Measurements from ENCODE around the gene STK32C.

STK32C gene

GRCh38 chr10:132314336-132314735 lies 6.6 kb upstream of the STK32C start:
- no peaks in the 10 kb centered on the region for H3K36me3 ChIP-seq (ENCODE audit: insufficient read depth, low read depth, low read length)
- no peak overlapping the region for H3K9ac ChIP-seq (ENCODE audit: low read depth, low read length)
- H3K27me3 ChIP-seq (ENCODE audit: insufficient read depth, low read length), result peaks cover 27% of the 10 kb centered on the region
- H3K4me1 ChIP-seq (ENCODE audit: insufficient read depth, low read length), result no peaks in the 10 kb centered on the region
- no peak overlapping the region for H3K27ac ChIP-seq (ENCODE audit: low read length)
- peaks cover 7% of the 10 kb centered on the region; the same call in 1 of the 2 replicates for H3K9me3 ChIP-seq (ENCODE audit: insufficient read depth, low read depth, low read length)
- H3K4me3 ChIP-seq (ENCODE audit: low read length), result no peak overlapping the region

GRCh38 chr10:132313865-132314264 lies 6.1 kb upstream of the STK32C start:
- peaks cover 32% of the 10 kb centered on the region for H3K27me3 ChIP-seq (ENCODE audit: insufficient read depth, low read length)
- H3K4me3 ChIP-seq (ENCODE audit: low read length), result no peak overlapping the region
- H3K27ac ChIP-seq (ENCODE audit: low read length), result no peak overlapping the region
- H3K36me3 ChIP-seq (ENCODE audit: insufficient read depth, low read depth, low read length), result no peaks in the 10 kb centered on the region
- H3K9me3 ChIP-seq (ENCODE audit: insufficient read depth, low read depth, low read length), result peaks cover 7% of the 10 kb centered on the region; the same call in 1 of the 2 replicates
- no peaks in the 10 kb centered on the region; the same call in 1 of the 2 replicates for H3K4me1 ChIP-seq (ENCODE audit: insufficient read depth, low read length)
- no peak overlapping the region; the same call in 1 of the 2 replicates for H3K9ac ChIP-seq (ENCODE audit: low read depth, low read length)

- H3K4me3 ChIP-seq (ENCODE audit: low read length), result no peak overlapping the region
- H3K9ac ChIP-seq (ENCODE audit: low read depth, low read length), result no peak overlapping the region
- no peaks in the 10 kb centered on the region for H3K36me3 ChIP-seq (ENCODE audit: insufficient read depth, low read depth, low read length)
- peaks cover 36% of the 10 kb centered on the region for H3K27me3 ChIP-seq (ENCODE audit: insufficient read depth, low read length)
- H3K9me3 ChIP-seq (ENCODE audit: insufficient read depth, low read depth, low read length), result peaks cover 7% of the 10 kb centered on the region; the same call in 1 of the 2 replicates
- H3K4me1 ChIP-seq (ENCODE audit: insufficient read depth, low read length), result no peaks in the 10 kb centered on the region; the same call in 1 of the 2 replicates
- H3K27ac ChIP-seq (ENCODE audit: low read length), result no peak overlapping the region
Observed at GRCh38 chr10:132313305-132313704, 5.6 kb upstream of the STK32C start.

- Histone ChIP-seq H3K27me3 (ENCODE audit: insufficient read depth, low read length) (peaks cover 45% of the 10 kb centered on the region), H3K27ac (ENCODE audit: low read length) (no peak overlapping the region), H3K9me3 (ENCODE audit: insufficient read depth, low read depth, low read length) (peaks cover 7% of the 10 kb centered on the region; the same call in 1 of the 2 replicates), H3K36me3 (ENCODE audit: insufficient read depth, low read depth, low read length) (no peaks in the 10 kb centered on the region), H3K9ac (ENCODE audit: low read depth, low read length) (no peak overlapping the region), H3K4me1 (ENCODE audit: insufficient read depth, low read length) (no peaks in the 10 kb centered on the region; the same call in 1 of the 2 replicates), H3K4me3 (ENCODE audit: low read length) (no peak overlapping the region)
Observed at GRCh38 chr10:132311338-132311939, 3.7 kb upstream of the STK32C start.

- no peaks in the 10 kb centered on the region for H3K36me3 ChIP-seq (ENCODE audit: insufficient read depth, low read depth, low read length)
- no peaks in the 10 kb centered on the region; the same call in 1 of the 2 replicates for H3K4me1 ChIP-seq (ENCODE audit: insufficient read depth, low read length)
- no peak overlapping the region for H3K4me3 ChIP-seq (ENCODE audit: low read length)
- H3K27me3 ChIP-seq (ENCODE audit: insufficient read depth, low read length), result peaks cover 51% of the 10 kb centered on the region
- H3K27ac ChIP-seq (ENCODE audit: low read length), result no peak overlapping the region
- peaks cover 9% of the 10 kb centered on the region for H3K9me3 ChIP-seq (ENCODE audit: insufficient read depth, low read depth, low read length)
- no peak overlapping the region for H3K9ac ChIP-seq (ENCODE audit: low read depth, low read length)
Observed at GRCh38 chr10:132310701-132311337, 3.1 kb upstream of the STK32C start.

GRCh38 chr10:132309879-132310591 lies 2.3 kb upstream of the STK32C start:
- no peak overlapping the region for H3K9ac ChIP-seq (ENCODE audit: low read depth, low read length)
- H3K27ac ChIP-seq (ENCODE audit: low read length), result no peak overlapping the region
- H3K4me1 ChIP-seq (ENCODE audit: insufficient read depth, low read length), result no peaks in the 10 kb centered on the region; the same call in 1 of the 2 replicates
- peaks cover 57% of the 10 kb centered on the region for H3K27me3 ChIP-seq (ENCODE audit: insufficient read depth, low read length)
- peaks cover 13% of the 10 kb centered on the region for H3K9me3 ChIP-seq (ENCODE audit: insufficient read depth, low read depth, low read length)
- H3K36me3 ChIP-seq (ENCODE audit: insufficient read depth, low read depth, low read length), result no peaks in the 10 kb centered on the region
- no peak overlapping the region for H3K4me3 ChIP-seq (ENCODE audit: low read length)

- Histone ChIP-seq H3K9ac (ENCODE audit: low read depth, low read length) (no peak overlapping the region), H3K4me3 (ENCODE audit: low read length) (no peak overlapping the region), H3K4me1 (ENCODE audit: insufficient read depth, low read length) (no peaks in the 10 kb centered on the region; the same call in 1 of the 2 replicates), H3K36me3 (ENCODE audit: insufficient read depth, low read depth, low read length) (no peaks in the 10 kb centered on the region), H3K9me3 (ENCODE audit: insufficient read depth, low read depth, low read length) (peaks cover 13% of the 10 kb centered on the region), H3K27me3 (ENCODE audit: insufficient read depth, low read length) (peaks cover 62% of the 10 kb centered on the region), H3K27ac (ENCODE audit: low read length) (no peak overlapping the region)
Observed at GRCh38 chr10:132309471-132309865, 1.7 kb upstream of the STK32C start.

GRCh38 chr10:132308587-132309470 lies 1.1 kb upstream of the STK32C start:
- no peaks in the 10 kb centered on the region for H3K36me3 ChIP-seq (ENCODE audit: insufficient read depth, low read depth, low read length)
- peak overlapping the region; percentile 10; the same call in 1 of the 2 replicates for H3K9ac ChIP-seq (ENCODE audit: low read depth, low read length)
- no peak overlapping the region for H3K27ac ChIP-seq (ENCODE audit: low read length)
- peaks cover 7% of the 10 kb centered on the region for H3K9me3 ChIP-seq (ENCODE audit: insufficient read depth, low read depth, low read length)
- no peaks in the 10 kb centered on the region; the same call in 1 of the 2 replicates for H3K4me1 ChIP-seq (ENCODE audit: insufficient read depth, low read length)
- H3K4me3 ChIP-seq (ENCODE audit: low read length), result peak overlapping the region; percentile 72
- H3K27me3 ChIP-seq (ENCODE audit: insufficient read depth, low read length), result peaks cover 62% of the 10 kb centered on the region

- peak overlapping the region; percentile 56; the same call in 1 of the 2 replicates for H3K4me3 ChIP-seq (ENCODE audit: low read length)
- H3K36me3 ChIP-seq (ENCODE audit: insufficient read depth, low read depth, low read length), result no peaks in the 10 kb centered on the region
Observed at GRCh38 chr10:132306864-132307751, 642 bp downstream of the STK32C start.

GRCh38 chr10:132306343-132306685 lies 1.4 kb downstream of the STK32C start:
- Histone ChIP-seq H3K9me3 (ENCODE audit: insufficient read depth, low read depth, low read length) (peaks cover 7% of the 10 kb centered on the region; the same call in 1 of the 2 replicates), H3K27me3 (ENCODE audit: insufficient read depth, low read length) (peaks cover 55% of the 10 kb centered on the region), H3K4me3 (ENCODE audit: low read length) (no peak overlapping the region), H3K9ac (ENCODE audit: low read depth, low read length) (no peak overlapping the region), H3K36me3 (ENCODE audit: insufficient read depth, low read depth, low read length) (no peaks in the 10 kb centered on the region), H3K27ac (ENCODE audit: low read length) (no peak overlapping the region), H3K4me1 (ENCODE audit: insufficient read depth, low read length) (no peaks in the 10 kb centered on the region; the same call in 1 of the 2 replicates)

More at GRCh38 chr10:132306864-132307751, 642 bp downstream of the STK32C start:
- Histone ChIP-seq H3K9ac (ENCODE audit: low read depth, low read length) (no peak overlapping the region), H3K9me3 (ENCODE audit: insufficient read depth, low read depth, low read length) (peaks cover 7% of the 10 kb centered on the region; the same call in 1 of the 2 replicates), H3K27ac (ENCODE audit: low read length) (no peak overlapping the region), H3K4me1 (ENCODE audit: insufficient read depth, low read length) (no peaks in the 10 kb centered on the region; the same call in 1 of the 2 replicates), H3K27me3 (ENCODE audit: insufficient read depth, low read length) (peaks cover 59% of the 10 kb centered on the region)
